ENCODE results near the gene TNFRSF18.

The TNFRSF18 gene

GRCh38 chr1:1226566-1227362 lies 20.4 kb upstream of the TNFRSF18 start:
- FAIRE-seq: no peak

GRCh38 chr1:1225913-1226312 lies 19.5 kb upstream of the TNFRSF18 start:
- no peak for FAIRE-seq

GRCh38 chr1:1225238-1225845 lies 18.9 kb upstream of the TNFRSF18 start:
- FAIRE-seq: no peak

- no peak for FAIRE-seq
These were observed 17.5 kb upstream of the TNFRSF18 start for GRCh38 chr1:1223891-1224290.

GRCh38 chr1:1223321-1223720 lies 16.9 kb upstream of the TNFRSF18 start:
- FAIRE-seq: no peak

- no peak for FAIRE-seq
These were observed 16.3 kb upstream of the TNFRSF18 start for GRCh38 chr1:1222575-1223225.

- FAIRE-seq: no peak
These were observed 15.6 kb upstream of the TNFRSF18 start for GRCh38 chr1:1221887-1222574.

GRCh38 chr1:1220197-1220596 lies 13.8 kb upstream of the TNFRSF18 start:
- FAIRE-seq: no peak

- no peak for FAIRE-seq
These were observed 12.9 kb upstream of the TNFRSF18 start for GRCh38 chr1:1219341-1219740.

GRCh38 chr1:1218524-1219200 lies 12.3 kb upstream of the TNFRSF18 start:
- no peak for FAIRE-seq

- FAIRE-seq: no peak
These were observed 11.5 kb upstream of the TNFRSF18 start for GRCh38 chr1:1217621-1218523.

- FAIRE-seq: no peak
These were observed 10.6 kb upstream of the TNFRSF18 start for GRCh38 chr1:1216770-1217620.

GRCh38 chr1:1215881-1216605 lies 9.7 kb upstream of the TNFRSF18 start:
- no peak for FAIRE-seq

GRCh38 chr1:1215080-1215676 lies 8.8 kb upstream of the TNFRSF18 start:
- FAIRE-seq: no peak

- FAIRE-seq: no peak
These were observed 7.2 kb upstream of the TNFRSF18 start, which contains the start of gene TNFRSF4 for GRCh38 chr1:1213345-1214265. Gene TNFRSF4 (minus strand): TSS chr1:1214153. CDS start chr1:1214127, 26 bp downstream.

GRCh38 chr1:1212780-1213344 lies 6.5 kb upstream of the TNFRSF18 start:
- no peak for FAIRE-seq

GRCh38 chr1:1211541-1212441 lies 5.4 kb upstream of the TNFRSF18 start:
- FAIRE-seq: no peak

Data from endometrium (tissue), 2 donors.